ENCODE measurements around the gene RARS2.

DNA sequence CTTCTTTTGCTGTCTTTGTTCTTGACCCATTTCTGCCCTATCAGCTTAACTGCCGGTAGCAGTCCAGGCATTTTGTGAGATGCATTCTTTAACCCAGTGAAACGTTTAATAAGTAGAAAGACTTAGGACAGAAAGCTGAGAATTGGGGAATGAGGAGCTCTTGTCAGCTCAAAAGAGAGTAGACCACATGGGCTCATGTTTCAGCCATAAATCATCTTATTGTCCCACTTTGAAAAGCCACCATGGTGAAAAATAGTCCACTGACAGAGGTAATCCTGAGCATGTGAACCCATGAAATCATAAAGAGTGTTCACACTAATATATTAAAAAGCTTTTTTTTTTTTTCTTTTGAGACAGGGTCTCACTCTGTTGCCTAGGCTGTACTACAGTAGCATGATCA, 16.4 kb upstream of the RARS2 start:
- TF ChIP-seq, protein P1, sequence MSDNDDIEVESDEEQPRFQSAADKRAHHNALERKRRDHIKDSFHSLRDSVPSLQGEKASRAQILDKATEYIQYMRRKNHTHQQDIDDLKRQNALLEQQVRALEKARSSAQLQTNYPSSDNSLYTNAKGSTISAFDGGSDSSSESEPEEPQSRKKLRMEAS (IDR thresholded peaks at IDR 0.05): no peak
- TF ChIP-seq POLR2A (IDR thresholded peaks at IDR 0.05; ENCODE audit: control extremely low read depth in 1 of 2, low read depth in 2 of 2, low read length in 2 of 2): no peak
- TF ChIP-seq CHD1 (IDR thresholded peaks at IDR 0.05; ENCODE audit: low read depth, low read length): no peak
- no peak for TF ChIP-seq EZH2 (IDR thresholded peaks at IDR 0.05; ENCODE audit: low read depth, low read length, severe bottlenecking)
- TF ChIP-seq, protein P2, sequence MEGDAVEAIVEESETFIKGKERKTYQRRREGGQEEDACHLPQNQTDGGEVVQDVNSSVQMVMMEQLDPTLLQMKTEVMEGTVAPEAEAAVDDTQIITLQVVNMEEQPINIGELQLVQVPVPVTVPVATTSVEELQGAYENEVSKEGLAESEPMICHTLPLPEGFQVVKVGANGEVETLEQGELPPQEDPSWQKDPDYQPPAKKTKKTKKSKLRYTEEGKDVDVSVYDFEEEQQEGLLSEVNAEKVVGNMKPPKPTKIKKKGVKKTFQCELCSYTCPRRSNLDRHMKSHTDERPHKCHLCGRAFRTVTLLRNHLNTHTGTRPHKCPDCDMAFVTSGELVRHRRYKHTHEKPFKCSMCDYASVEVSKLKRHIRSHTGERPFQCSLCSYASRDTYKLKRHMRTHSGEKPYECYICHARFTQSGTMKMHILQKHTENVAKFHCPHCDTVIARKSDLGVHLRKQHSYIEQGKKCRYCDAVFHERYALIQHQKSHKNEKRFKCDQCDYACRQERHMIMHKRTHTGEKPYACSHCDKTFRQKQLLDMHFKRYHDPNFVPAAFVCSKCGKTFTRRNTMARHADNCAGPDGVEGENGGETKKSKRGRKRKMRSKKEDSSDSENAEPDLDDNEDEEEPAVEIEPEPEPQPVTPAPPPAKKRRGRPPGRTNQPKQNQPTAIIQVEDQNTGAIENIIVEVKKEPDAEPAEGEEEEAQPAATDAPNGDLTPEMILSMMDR (IDR thresholded peaks at IDR 0.05; ENCODE audit: control extremely low read depth in 1 of 3, insufficient read depth in 1 of 3, low read depth in 1 of 3, low read length in 3 of 3): no peak
- TF ChIP-seq POLR2AphosphoS5 (IDR thresholded peaks at IDR 0.05; ENCODE audit: low read depth, low read length): no peak
- TF ChIP-seq, protein P3, sequence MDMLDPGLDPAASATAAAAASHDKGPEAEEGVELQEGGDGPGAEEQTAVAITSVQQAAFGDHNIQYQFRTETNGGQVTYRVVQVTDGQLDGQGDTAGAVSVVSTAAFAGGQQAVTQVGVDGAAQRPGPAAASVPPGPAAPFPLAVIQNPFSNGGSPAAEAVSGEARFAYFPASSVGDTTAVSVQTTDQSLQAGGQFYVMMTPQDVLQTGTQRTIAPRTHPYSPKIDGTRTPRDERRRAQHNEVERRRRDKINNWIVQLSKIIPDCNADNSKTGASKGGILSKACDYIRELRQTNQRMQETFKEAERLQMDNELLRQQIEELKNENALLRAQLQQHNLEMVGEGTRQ (IDR thresholded peaks at IDR 0.05; ENCODE audit: low read length): no peak
- TF ChIP-seq POU5F1 (IDR thresholded peaks at IDR 0.05; ENCODE audit: low read depth, low read length): no peak
- no peak for TF ChIP-seq SIN3A (conservative IDR thresholded peaks at IDR 0.05 in 1 of 2, IDR thresholded peaks at IDR 0.05 in 1 of 2; ENCODE audit: low read depth in 1 of 2, low read length in 2 of 2)
- no peak for TF ChIP-seq SP2 (IDR thresholded peaks at IDR 0.05; ENCODE audit: low read length)
- no peak for TF ChIP-seq YY1 (IDR thresholded peaks at IDR 0.05; ENCODE audit: low read depth, low read length)
- no peak for TF ChIP-seq BRCA1 (IDR thresholded peaks at IDR 0.05; ENCODE audit: low read depth, low read length)
- no peak for TF ChIP-seq TEAD4 (IDR thresholded peaks at IDR 0.05; ENCODE audit: low read depth, low read length)

All from H1 (cell line).